ENCODE results near the gene NAGPA.

Gene NAGPA

DNA sequence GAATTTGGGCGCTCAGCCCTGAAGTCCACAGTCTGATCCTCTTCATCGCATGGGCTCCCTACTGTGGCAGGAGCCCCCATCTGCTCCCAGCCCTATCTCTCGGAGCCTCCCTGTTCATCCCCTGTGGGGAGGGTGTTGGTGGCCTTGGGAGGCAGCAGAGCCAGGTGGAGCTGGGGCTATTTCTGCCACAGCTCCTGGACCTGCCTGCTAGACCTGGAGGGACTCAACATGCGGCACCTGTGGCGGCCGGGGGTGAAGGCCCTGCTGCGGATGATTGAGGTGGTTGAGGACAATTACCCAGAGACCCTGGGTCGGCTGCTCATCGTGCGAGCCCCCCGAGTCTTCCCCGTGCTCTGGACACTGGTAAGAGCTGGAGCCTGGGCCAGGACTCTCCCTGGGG is 30.5 kb downstream of the NAGPA start:
- DNase-seq (ENCODE audit: low read depth), result no peak

GRCh38 chr16:5002699-5003143 is 31.0 kb downstream of the NAGPA start:
- no peak for DNase-seq (ENCODE audit: low read depth)

GRCh38 chr16:5001986-5002385 is 31.7 kb downstream of the NAGPA start:
- no peak for DNase-seq (ENCODE audit: low read depth)

- DNase-seq (ENCODE audit: low read depth), result no peak
Measured at GRCh38 chr16:5001571-5001970, 32.2 kb downstream of the NAGPA start.

GRCh38 chr16:5000573-5001001 is 33.1 kb downstream of the NAGPA start:
- DNase-seq (ENCODE audit: low read depth), result no peak

DNA sequence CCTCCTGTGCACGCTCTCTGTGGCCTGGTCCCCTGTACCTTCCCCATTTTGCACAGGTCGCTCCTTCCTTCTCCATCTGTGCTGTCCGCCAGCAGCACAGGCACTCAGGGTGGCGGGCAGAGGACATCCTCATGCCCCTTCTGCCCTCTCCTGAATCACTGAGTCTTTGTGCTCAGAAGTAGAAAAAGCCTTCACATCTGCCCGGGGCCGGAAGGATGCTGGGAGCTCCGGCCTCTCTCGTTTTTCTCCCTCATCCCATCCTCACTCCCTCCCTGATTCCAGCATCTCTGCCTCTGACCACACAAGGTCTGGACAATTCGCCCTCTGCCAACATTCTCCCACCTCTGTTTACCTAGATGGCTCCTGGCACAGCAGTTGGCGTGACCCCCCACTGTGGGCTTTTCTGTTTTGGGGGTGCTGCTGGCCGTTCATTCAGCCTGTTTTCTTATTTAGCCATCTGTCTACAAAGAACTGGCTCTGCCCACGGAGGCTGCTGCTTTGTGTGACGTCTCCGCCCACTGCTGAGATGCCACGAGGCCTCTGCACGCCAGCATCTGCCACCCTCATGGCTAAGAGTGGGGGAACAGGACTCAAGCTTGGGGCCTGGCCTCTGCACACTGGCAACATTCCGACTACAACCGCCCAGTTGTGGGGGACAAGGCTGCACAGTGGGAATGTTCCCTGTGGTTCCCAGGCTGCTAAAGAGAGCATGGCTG is 38.9 kb downstream of the NAGPA start:
- no peak for DNase-seq (ENCODE audit: low read depth)

DNA sequence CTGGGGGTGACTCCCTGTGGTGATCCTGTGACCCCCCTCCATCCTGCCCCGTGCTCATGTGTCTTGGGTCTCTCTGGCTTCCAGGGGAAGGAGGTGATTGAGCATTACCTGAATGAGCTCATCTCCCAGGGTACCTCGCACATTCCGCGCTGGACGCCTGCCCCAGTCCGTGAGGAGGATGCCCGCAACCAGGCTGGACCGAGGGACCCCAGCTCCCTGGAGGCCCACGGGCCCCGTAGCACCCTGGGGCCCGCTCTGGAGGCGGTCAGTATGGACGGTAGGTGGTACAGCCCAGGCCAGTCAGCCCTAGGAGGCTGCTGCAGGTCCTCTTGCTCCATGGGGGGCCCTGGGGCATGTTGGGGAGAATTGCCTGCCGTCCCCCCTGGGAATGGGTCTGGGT is 42.0 kb downstream of the NAGPA start:
- DNase-seq (ENCODE audit: low read depth), result no peak

- no peak for DNase-seq (ENCODE audit: low read depth)
Measured at GRCh38 chr16:4990415-4990814, 43.3 kb downstream of the NAGPA start.

- no peak for DNase-seq (ENCODE audit: low read depth)
Measured at GRCh38 chr16:4989391-4990006, 44.2 kb downstream of the NAGPA start.

DNA sequence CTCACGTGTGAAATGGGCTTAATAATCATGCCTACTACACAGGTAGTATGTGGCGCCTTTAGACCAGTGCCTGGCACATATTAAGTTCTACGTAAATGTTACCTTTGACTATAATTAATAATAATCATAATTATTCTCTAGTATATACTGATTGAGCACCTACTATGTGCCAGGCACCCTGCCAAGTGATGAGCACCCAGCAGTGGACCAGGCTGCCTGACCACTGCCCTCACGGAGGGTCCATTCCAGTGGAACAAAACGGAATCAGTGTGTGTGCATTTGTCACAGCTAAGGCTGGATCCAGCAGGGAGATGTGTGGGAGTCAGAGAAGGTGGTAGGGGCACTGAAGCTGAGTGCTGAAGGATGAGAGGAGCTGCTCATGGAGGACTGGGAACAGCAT is 45.1 kb downstream of the NAGPA start:
- no peak for DNase-seq (ENCODE audit: low read depth)

- DNase-seq (ENCODE audit: low read depth), result no peak
Measured at GRCh38 chr16:4987580-4988374, 46.0 kb downstream of the NAGPA start.

- no peak for DNase-seq (ENCODE audit: low read depth)
Measured at GRCh38 chr16:4987250-4987579, 46.5 kb downstream of the NAGPA start.

GRCh38 chr16:4984174-4984990 is 49.4 kb downstream of the NAGPA start:
- DNase-seq (ENCODE audit: low read depth), result no peak

- DNase-seq (ENCODE audit: low read depth), result no peak
Measured at GRCh38 chr16:4982056-4982867, 51.5 kb downstream of the NAGPA start.

- no peak for DNase-seq (ENCODE audit: low read depth)
Measured at GRCh38 chr16:4981473-4981872, 52.3 kb downstream of the NAGPA start.

GRCh38 chr16:4980691-4981090 is 53.0 kb downstream of the NAGPA start:
- no peak for DNase-seq (ENCODE audit: low read depth)

DNA sequence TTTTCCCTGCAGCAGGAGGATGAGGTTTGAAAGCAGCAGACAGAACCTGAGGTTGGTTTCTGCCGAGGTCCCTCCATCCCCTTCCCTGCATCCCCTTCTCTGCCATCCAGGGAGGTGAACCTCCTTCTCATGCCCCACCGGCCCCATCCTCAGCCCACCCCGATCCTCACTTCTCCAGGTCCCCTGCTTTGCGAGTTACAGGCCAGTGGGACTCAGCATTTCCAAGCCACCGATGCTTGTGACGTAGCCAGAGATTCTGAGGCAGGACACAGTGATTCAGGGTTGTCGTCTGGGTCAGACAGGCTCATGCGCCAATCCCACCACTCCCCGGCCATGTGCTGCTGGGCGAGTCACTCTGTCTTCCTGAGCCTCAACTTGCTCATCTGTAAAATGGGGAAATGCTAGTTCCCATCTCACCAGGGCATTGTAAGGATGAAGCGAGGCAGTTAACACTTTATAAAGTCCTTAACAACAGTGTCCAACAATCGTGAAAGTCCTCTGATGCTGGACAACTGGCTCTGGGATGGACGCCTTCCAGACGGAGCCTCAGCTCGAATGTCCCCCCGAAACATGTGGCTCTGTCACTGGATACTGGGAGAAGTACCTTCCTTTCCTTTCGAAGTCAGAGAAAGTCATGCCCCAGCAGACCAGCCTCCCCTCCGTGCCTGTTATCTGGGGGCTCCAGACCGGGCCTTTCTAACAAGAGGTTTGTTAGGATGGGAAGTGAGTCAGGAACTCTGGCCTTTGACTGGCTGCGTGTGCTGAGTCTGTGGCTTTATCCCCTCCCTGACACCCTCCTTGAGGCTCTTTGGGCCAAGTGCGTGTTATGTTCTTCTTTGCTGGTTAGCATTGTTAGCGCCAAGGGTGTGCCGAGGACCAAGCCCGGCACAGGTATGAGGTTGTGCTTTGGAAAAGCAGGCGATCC is 53.7 kb downstream of the NAGPA start:
- no peak for DNase-seq (ENCODE audit: low read depth)

DNA sequence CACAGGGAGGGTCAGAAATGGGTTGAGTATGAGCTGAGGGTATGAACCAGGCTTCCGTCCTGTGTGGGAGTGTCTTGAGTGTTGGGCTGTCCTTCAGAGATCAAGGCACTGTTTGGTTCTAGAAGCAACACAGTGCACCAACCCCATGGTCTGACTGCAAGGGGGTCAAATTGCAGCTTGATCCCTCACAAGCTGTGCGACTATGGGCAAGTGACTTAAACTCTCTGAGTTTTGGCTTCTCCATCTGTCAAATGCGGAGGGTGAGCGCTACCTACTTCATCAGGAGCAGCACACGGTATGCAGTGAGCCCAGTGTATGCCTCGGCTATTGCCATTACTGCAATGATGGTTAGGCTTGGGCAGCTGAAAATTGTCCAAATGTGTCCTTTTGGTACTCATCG is 54.6 kb downstream of the NAGPA start:
- no peak for DNase-seq (ENCODE audit: low read depth)

GRCh38 chr16:4976611-4977145 is 57.1 kb downstream of the NAGPA start:
- DNase-seq (ENCODE audit: low read depth), result no peak

GRCh38 chr16:4976079-4976478 is 57.7 kb downstream of the NAGPA start:
- no peak for DNase-seq (ENCODE audit: low read depth)
